ENCODE data around the gene GPLD1. TPM values are rescaled to one million over a fixed set of nuclear protein-coding genes. Genes with fewer than 3 reads are reported as not detected.

GPLD1 gene, protein sequence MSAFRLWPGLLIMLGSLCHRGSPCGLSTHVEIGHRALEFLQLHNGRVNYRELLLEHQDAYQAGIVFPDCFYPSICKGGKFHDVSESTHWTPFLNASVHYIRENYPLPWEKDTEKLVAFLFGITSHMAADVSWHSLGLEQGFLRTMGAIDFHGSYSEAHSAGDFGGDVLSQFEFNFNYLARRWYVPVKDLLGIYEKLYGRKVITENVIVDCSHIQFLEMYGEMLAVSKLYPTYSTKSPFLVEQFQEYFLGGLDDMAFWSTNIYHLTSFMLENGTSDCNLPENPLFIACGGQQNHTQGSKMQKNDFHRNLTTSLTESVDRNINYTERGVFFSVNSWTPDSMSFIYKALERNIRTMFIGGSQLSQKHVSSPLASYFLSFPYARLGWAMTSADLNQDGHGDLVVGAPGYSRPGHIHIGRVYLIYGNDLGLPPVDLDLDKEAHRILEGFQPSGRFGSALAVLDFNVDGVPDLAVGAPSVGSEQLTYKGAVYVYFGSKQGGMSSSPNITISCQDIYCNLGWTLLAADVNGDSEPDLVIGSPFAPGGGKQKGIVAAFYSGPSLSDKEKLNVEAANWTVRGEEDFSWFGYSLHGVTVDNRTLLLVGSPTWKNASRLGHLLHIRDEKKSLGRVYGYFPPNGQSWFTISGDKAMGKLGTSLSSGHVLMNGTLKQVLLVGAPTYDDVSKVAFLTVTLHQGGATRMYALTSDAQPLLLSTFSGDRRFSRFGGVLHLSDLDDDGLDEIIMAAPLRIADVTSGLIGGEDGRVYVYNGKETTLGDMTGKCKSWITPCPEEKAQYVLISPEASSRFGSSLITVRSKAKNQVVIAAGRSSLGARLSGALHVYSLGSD
- total RNA-seq, result 3.9 TPM

DNA sequence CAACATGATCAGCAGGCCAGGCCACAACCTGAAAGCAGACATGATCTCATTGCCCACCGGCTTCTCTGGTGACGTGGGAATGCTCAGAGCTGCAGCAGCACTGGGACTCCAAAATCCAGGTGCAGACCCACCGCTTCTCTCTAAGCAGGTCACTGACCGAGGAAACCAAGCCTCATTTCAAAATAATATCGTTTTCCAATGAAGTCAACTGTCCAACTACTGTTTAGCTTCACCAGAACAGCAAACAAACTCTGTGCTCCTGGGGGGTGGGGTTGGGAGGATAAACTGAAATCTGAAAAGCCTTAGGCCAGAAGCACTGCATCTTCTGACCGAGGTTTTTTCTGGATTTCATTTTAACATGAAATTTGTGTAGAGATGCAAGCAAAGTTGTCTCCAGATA, at the start of gene GPLD1:
Gene GPLD1, minus strand, starts transcription at position 109 of the 400 bp plus-strand sequence. Its CDS starts 67 bp downstream, at position 42.

DNA sequence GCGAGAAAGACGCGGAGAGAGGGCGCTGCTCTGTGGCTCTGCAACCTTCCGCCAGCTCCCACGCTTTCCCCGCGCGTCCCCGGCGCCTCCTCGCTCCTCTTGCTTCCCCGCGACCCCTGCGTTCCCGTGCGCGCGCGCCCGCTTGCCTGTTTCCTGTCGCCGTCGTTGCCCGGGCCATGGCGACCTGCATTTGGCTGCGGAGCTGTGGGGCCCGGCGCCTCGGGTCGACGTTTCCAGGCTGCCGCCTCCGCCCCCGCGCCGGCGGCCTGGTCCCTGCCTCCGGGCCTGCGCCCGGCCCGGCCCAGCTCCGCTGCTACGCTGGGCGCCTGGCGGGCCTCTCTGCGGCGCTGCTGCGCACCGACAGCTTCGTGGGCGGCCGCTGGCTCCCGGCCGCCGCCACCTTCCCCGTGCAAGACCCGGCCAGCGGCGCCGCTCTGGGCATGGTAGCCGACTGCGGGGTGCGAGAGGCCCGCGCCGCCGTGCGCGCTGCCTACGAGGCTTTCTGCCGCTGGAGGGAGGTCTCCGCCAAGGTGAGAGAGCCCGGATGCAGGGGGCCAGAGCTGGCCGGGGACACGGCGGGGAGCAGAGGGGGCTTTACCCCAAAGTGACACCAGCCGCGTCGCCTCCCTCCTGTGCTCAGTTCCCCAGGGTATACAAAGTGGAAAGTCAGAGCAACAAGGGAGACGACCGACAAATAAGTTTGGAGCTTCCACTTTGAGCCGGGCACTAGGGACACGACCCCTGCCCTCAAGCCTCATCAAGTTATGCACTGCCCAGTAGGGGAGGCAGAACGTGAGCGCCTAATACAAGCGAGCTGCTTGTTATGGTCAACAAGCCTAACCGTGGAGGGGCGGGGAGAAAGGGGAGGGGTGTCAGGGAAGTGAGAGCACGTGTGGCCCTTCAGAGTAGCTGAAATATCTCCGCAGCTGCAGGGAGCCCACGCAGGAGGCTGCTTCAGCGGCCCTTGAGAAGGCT, 5.7 kb upstream of the GPLD1 start, which contains the start of gene ALDH5A1:
Gene ALDH5A1, plus strand, starts transcription at position 149 of the 975 bp plus-strand sequence. Its CDS starts 28 bp downstream, at position 177.

DNA sequence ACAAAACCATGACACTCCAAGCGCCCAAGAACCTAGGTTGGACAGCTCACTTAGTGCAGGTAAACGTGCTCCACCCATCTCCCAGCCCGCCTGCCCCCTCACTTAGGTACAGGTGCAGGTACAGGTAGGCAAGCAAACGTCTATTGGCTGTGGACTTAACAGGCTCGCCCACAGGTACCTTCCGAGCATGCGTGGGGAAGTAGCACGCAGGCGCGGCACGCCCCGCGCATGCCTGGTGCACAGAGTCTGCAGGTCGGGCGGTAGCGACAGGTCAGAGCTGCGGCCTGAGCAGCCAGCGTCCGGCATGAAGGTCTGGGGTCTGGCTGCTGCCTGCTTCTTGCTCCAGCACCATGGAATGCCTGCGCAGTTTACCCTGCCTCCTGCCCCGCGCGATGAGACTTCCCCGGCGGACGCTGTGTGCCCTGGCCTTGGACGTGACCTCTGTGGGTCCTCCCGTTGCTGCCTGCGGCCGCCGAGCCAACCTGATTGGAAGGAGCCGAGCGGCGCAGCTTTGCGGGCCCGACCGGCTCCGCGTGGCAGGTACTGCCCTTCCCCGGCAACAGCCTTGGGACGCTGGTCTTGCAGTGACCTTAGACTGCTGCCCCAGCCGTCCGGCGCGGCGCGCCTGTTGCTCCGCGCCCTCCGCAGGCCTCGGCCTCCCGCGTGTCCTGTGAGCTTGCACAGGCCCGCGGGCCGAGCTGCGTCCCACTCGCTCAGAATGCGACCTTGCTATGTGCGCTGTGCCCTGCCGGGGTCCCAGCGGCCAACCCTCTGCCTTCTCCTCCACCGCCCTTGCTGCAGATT, 86.5 kb downstream of the GPLD1 start, which contains the start of gene MRS2:
Gene MRS2, plus strand, starts transcription at position 240 of the 804 bp plus-strand sequence. Its CDS starts 111 bp downstream, at position 351.

Other genes starting within 250 kb of the GPLD1 start
- 84.9 TPM for gene DCDC2, start 131.5 kb downstream of the GPLD1 start, total RNA-seq
- 28.6 TPM for gene MRS2, start 86.6 kb downstream of the GPLD1 start, total RNA-seq
- 21.0 TPM for gene ALDH5A1, start 5.4 kb upstream of the GPLD1 start, total RNA-seq
- gene KIAA0319, start 156.6 kb upstream of the GPLD1 start, total RNA-seq, result 0.29 TPM
- 38.9 TPM for gene TDP2, start 177.3 kb upstream of the GPLD1 start, total RNA-seq
- gene ACOT13, start 177.5 kb upstream of the GPLD1 start, total RNA-seq, result 7.5 TPM
- 78.2 TPM for gene C6orf62, start 229.6 kb upstream of the GPLD1 start, total RNA-seq

Data from metanephros (tissue), 1 donor.